GM12801 (cell line): ENCODE data around the gene DMD.

Experiments used
- TF ChIP-seq, protein P1 (sequence below): IDR thresholded peaks from one replicate; pipeline ENCODE4 v1.5.1; 2011; ENCODE audit warnings: control low read depth; ENCODE audit not compliant: insufficient read length; ENCODE audit errors: extremely low read depth

Gene DMD

DNA sequence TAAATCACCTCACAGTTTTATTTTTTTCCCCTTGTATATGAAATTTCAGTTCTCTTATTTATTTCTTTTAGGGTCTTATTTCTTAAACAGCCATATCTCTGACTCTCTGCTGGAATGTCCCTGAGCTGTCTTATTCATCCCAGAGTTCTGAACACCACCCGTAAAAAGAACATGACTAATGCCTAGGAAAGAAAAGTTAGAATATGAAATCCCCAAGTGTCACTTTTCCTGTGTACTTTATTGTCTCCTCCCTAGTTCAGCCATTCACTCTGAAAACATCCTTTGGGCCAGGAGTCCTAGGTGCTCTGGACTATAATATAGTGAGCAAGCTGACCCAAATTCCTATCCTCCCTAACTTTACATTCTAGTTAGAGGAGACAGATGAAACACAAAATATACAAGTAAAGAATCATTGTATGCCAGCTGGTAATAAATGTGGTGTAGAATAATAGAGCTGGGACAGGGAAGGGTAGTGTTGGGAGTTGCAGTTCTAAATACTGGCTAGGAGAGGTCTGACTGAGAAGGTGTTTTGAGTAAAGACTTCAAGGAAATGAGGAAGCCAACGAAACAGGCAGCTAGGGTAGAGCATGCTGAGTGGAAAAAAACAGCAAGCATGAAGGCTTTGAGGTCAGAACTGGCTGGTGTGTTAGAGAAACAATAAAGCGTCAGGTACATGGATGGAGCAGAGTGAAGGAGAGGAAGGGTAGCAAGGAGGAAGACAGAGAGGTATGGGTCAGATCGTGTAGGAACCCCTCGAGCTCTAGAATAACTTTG lies 2098.9 kb downstream of the DMD start:
- TF ChIP-seq, protein P1, sequence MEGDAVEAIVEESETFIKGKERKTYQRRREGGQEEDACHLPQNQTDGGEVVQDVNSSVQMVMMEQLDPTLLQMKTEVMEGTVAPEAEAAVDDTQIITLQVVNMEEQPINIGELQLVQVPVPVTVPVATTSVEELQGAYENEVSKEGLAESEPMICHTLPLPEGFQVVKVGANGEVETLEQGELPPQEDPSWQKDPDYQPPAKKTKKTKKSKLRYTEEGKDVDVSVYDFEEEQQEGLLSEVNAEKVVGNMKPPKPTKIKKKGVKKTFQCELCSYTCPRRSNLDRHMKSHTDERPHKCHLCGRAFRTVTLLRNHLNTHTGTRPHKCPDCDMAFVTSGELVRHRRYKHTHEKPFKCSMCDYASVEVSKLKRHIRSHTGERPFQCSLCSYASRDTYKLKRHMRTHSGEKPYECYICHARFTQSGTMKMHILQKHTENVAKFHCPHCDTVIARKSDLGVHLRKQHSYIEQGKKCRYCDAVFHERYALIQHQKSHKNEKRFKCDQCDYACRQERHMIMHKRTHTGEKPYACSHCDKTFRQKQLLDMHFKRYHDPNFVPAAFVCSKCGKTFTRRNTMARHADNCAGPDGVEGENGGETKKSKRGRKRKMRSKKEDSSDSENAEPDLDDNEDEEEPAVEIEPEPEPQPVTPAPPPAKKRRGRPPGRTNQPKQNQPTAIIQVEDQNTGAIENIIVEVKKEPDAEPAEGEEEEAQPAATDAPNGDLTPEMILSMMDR: no peak

DNA sequence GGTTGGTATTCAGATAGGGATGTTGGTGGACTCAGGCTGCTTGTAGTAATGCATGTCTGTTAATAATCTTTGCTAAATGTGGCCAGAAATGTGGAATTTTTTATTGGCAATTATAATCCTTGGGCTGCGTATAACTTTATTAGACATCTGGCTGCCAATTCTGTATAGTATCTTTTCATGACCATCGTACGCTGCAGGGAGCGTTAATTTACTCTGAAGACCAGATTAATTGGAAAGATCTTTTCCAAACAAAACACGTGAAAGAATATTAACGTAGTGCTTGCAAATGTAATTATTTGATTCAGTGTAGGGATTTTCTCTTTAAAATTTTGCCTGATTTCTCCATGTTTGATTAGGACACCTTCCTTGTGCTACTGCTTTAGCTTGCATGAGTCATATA lies 2100.7 kb downstream of the DMD start:
- TF ChIP-seq, protein P1: no peak

DNA sequence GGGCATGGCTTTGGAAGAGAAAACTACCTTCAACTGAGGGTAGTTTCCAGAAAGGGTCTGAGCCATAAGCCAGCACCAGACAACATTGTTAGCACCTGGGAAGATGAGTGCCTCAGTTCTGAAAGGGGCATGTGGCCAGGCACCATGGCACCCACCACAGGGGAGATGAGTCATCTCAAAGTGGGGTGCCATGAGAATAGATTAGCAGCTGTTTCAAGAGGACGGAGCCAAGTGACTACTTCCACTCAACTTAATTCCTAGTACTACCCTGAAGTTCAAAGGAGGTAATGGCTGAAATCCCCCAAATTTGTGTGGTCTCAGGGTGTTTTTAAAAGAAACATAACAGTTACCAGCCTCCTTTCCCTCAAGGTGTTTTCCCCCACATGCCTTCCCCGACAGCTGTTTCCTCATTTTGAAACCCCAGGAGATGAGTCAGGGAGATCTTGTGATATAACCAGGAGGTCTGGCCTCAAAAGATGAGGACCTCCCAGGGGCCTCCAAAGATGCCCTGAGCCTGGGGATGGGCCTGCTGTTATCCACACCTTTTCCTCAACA lies 2111.7 kb downstream of the DMD start:
- TF ChIP-seq, protein P1: no peak

DNA sequence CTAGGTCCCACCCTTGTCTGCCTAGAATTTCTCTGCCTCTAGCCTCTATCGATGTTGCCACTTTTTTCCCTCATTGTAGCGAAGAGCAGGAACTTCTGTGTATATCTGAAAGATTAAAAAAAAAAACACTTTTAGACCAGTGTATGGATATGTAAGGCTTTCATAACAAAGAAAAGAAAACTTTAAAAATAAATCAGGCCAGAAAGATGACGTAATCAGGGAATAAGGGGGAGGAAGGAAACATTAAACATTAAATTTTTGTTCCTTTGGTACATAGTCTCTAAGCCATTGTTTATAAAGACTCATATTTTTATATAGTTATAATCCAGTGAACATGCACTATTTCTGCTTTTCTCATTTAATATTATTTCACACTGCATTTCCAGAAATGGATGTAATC lies 2113.3 kb downstream of the DMD start:
- TF ChIP-seq, protein P1: no peak

DNA sequence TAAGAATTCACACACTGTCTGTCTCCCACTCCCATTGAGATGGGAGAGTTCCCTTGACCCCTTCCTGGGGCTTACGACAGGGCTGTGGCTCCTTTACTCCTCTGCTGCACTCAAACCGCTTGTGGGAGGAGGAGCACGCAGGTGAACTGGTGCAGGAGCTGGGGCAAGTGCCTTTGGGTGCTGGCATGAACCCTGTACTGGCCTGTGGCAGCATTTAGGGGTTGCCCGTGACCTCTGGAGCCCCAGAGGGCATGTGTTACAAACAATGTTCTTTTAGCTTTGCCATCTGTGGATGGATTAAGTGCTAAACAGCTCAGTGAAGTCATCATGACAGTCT lies 2117.7 kb downstream of the DMD start:
- TF ChIP-seq, protein P1: no peak

DNA sequence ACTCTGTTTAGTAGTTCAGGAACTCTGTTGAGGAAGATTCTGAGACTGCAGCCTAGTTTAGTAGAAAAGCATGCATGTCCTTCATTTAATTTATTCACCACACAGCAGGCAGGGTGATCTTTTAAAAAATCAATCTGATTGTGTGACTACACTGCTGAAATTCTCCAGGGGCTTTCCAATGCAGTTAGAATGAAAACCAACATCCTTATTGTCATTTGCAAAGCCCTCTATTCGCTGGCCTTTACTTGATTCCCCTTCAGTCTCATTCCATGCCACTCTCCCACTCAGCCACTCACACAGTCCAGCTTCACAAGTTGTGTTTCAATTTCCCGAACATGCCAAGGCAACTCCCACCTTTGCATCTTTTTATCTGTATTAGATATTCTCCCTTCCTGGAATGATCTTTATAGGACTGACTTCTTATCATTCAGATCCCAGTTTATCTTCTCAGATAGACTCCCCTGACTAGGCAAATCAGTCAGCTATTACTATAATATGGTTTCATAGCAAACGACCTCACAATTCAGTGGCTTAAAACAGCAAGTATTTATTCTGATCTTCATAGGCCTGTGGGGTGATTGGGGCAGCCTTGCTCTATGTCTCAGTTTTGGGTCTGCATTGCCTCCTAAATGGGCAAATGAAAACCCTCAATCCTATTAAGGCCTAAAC lies 2118.2 kb downstream of the DMD start:
- TF ChIP-seq, protein P1: no peak

DNA sequence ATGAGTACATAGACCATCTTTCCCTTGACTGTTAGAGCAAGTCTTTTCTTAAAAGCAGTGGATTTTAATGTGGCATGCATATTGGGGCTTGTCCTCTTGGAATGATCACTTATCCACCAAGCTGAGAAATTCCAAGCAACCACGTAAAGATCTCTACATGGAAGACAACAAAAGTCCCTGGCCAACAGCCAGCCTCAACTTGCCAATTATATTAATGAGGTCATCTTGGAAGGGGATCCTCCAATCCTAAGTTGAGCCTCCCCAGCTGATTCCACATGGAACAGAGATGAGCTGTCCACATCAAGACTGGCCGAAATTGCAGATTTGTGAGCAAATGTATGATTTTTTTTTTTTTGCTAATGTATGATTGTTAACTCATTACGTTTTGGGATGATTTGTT lies 2118.9 kb downstream of the DMD start:
- TF ChIP-seq, protein P1: no peak
